NB4 (cell line): Measurements from ENCODE around the gene PLSCR1.

Source experiments
- CTCF ChIP-seq: IDR thresholded peaks from one replicate; pipeline ENCODE4 v1.5.1; 2012; ENCODE audit warnings: low read depth, low read length
- POLR2A ChIP-seq: IDR thresholded peaks from 2 replicates; pipeline ENCODE4 v1.6.1; 2011; ENCODE audit warnings: mild to moderate bottlenecking; ENCODE audit not compliant: insufficient read length; ENCODE audit errors: extremely low read depth
- TF ChIP-seq, protein P1 (sequence below): IDR thresholded peaks from 2 replicates; pipeline ENCODE4 v1.6.1; 2011; ENCODE audit warnings: low read depth, low read length

DNA sequence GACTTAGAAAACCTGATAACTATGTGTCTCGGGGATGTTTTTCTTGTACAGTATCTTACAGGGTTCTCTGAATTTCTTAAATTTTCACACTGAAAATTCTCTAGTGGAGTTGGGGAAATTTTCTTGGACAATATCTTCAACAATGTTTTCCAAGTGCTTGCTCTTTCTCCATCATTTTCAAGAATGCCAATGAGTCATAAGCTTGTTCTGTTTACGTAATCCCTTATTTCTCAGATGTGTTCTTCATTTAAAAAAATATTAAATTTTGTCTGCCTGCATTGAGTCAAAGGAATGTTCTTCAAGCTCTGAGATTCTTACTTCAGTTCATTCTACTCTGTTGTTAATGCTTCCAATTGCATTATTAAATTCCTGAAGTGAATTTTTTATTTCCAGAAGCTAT lies 53.1 kb downstream of the PLSCR1 start:
- TF ChIP-seq CTCF: no peak
- TF ChIP-seq POLR2A: no peak
- TF ChIP-seq, protein P1, sequence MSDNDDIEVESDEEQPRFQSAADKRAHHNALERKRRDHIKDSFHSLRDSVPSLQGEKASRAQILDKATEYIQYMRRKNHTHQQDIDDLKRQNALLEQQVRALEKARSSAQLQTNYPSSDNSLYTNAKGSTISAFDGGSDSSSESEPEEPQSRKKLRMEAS: no peak
